Type B pancreatic cell (in vitro differentiated cells): ENCODE data around the gene SRRT. TPM values are rescaled to one million over a fixed set of nuclear protein-coding genes. Genes with fewer than 3 reads are reported as not detected.
A peak's percentile ranks its signal among the peaks of the same experiment; 100 is the strongest.

Source experiments
- DNase-seq: peaks from one replicate; pipeline ENCODE4 v3.0.0; 2021; ENCODE audit warnings: mixed read lengths; ENCODE audit not compliant: unreplicated experiment; ENCODE audit errors: extremely low spot score
- H3K27ac Mint-ChIP-seq: 2 replicates; pipeline ENCODE4 v1.8.0; 2021; ENCODE audit warnings: mild to moderate bottlenecking, mixed read lengths
- H3K27me3 Mint-ChIP-seq: 2 replicates; pipeline ENCODE4 v1.8.0; 2021; ENCODE audit warnings: mixed read lengths
- H3K36me3 Mint-ChIP-seq: 2 replicates; pipeline ENCODE4 v1.8.0; 2021; ENCODE audit warnings: mixed read lengths
- H3K4me1 Mint-ChIP-seq: one replicate; pipeline ENCODE4 v1.8.0; 2021; ENCODE audit warnings: mixed read lengths; ENCODE audit not compliant: unreplicated experiment
- H3K4me3 Mint-ChIP-seq: 2 replicates; pipeline ENCODE4 v1.8.0; 2021; ENCODE audit warnings: mild to moderate bottlenecking, mixed read lengths
- H3K9me3 Mint-ChIP-seq: 2 replicates; pipeline ENCODE4 v1.8.0; 2021; ENCODE audit warnings: mixed read lengths
- CTCF ChIP-seq: fragments of 200-600 bp; sonication (generic); conservative IDR thresholded peaks from 2 replicates; pipeline ENCODE4 v1.5.0; 2021; ENCODE audit warnings: antibody characterized with exemption, mild to moderate bottlenecking
- total RNA-seq: library from RNA; stranded (reverse); gene quantifications from 2 replicates; pipeline ENCODE4 v1.2.1, GENCODE V29; 2021; ENCODE audit warnings: low replicate concordance

The SRRT gene
- total RNA-seq, 1 donor from 2014 or later: 239 TPM

- no peaks in the 10 kb centered on the region for H3K9me3 Mint-ChIP-seq
- no peak for TF ChIP-seq CTCF
- H3K27ac Mint-ChIP-seq: no peak overlapping the region
- peaks cover 14% of the 10 kb centered on the region for H3K27me3 Mint-ChIP-seq
- no peak for DNase-seq
- H3K36me3 Mint-ChIP-seq: peaks cover 6% of the 10 kb centered on the region
- H3K4me1 Mint-ChIP-seq: peaks cover 27% of the 10 kb centered on the region
- H3K4me3 Mint-ChIP-seq: peak overlapping the region; percentile 93
Measured at GRCh38 chr7:100892364-100893317, 17.7 kb downstream of the SRRT start.

GRCh38 chr7:100893318-100893895, 18.5 kb downstream of the SRRT start:
- H3K4me3 Mint-ChIP-seq: no peak overlapping the region
- TF ChIP-seq CTCF: no peak
- peaks cover 21% of the 10 kb centered on the region for H3K27me3 Mint-ChIP-seq
- H3K4me1 Mint-ChIP-seq: peaks cover 20% of the 10 kb centered on the region
- H3K36me3 Mint-ChIP-seq: peaks cover 3% of the 10 kb centered on the region
- no peak overlapping the region for H3K27ac Mint-ChIP-seq
- no peak for DNase-seq
- H3K9me3 Mint-ChIP-seq: no peaks in the 10 kb centered on the region

GRCh38 chr7:100893910-100894721, 19.2 kb downstream of the SRRT start:
- peak overlapping the region; percentile 78 for H3K4me3 Mint-ChIP-seq
- peaks cover 21% of the 10 kb centered on the region for H3K27me3 Mint-ChIP-seq
- TF ChIP-seq CTCF: no peak
- no peak for DNase-seq
- H3K27ac Mint-ChIP-seq: peak overlapping the region; percentile 58
- peaks cover 17% of the 10 kb centered on the region for H3K4me1 Mint-ChIP-seq
- no peaks in the 10 kb centered on the region for H3K9me3 Mint-ChIP-seq
- H3K36me3 Mint-ChIP-seq: no peaks in the 10 kb centered on the region

GRCh38 chr7:100894860-100895700, 20.2 kb downstream of the SRRT start:
- H3K4me1 Mint-ChIP-seq: peaks cover 17% of the 10 kb centered on the region
- no peaks in the 10 kb centered on the region for H3K36me3 Mint-ChIP-seq
- H3K27me3 Mint-ChIP-seq: peaks cover 24% of the 10 kb centered on the region
- no peaks in the 10 kb centered on the region for H3K9me3 Mint-ChIP-seq
- H3K27ac Mint-ChIP-seq: no peak overlapping the region
- DNase-seq: peak; percentile 90
- peak overlapping the region; percentile 55 for H3K4me3 Mint-ChIP-seq
- peak; percentile 92 for TF ChIP-seq CTCF

- Mint-ChIP-seq H3K4me3 (peak within 1 kb of the TSS; percentile 91), H3K27me3 (peaks cover 27% of the 10 kb centered on the region), H3K9me3 (no peaks in the 10 kb centered on the region), H3K4me1 (peaks cover 17% of the 10 kb centered on the region), H3K27ac (peak within 1 kb of the TSS; percentile 92), H3K36me3 (no peaks in the 10 kb centered on the region)
- no peak for TF ChIP-seq CTCF
- no peak for DNase-seq
Measured at GRCh38 chr7:100895701-100895955, 20.7 kb downstream of the SRRT start, which contains the start of gene ACHE. ACHE (minus strand) TSS chr7:100895888; CDS start chr7:100894232, 1,656 bp downstream.
